Measurements from ENCODE around the gene NUP210L.
"Not testable (repeated sequence)": the region's sequence is repeated elsewhere in the genome, so short reads cannot be mapped to it uniquely, and the experiment has no call there.

- TF ChIP-seq CTCF (IDR thresholded peaks at IDR 0.05; ENCODE audit: extremely low read depth in 1 of 2, insufficient read depth in 1 of 2, low read depth in 1 of 2, low read length in 2 of 2); EZH2 (IDR thresholded peaks at IDR 0.05; ENCODE audit: borderline replicate concordance, low read depth, low read length, severe bottlenecking); JUN (IDR thresholded peaks at IDR 0.05; ENCODE audit: borderline replicate concordance, insufficient read depth, insufficient read length, low read depth); POLR2A (IDR thresholded peaks at IDR 0.05; ENCODE audit: low read depth, low read length); MAX (IDR thresholded peaks at IDR 0.05; ENCODE audit: insufficient read depth, insufficient read length); MYC (IDR thresholded peaks at IDR 0.05; ENCODE audit: low read depth, low read length); FOS (IDR thresholded peaks at IDR 0.05; ENCODE audit: borderline replicate concordance, insufficient read depth, low read length): not testable (repeated sequence)
These were observed 142.3 kb downstream of the NUP210L start for GRCh38 chr1:154012543-154012942.

Data from endothelial cell of umbilical vein (primary cell).